Measurements from ENCODE around the gene CBX4. TPM values are rescaled to one million over a fixed set of nuclear protein-coding genes. Genes with fewer than 3 reads are reported as not detected.

The CBX4 gene
- total RNA-seq, 3 donors from 2014 or later: 11.5 to 20.6 (median 13.4) TPM

- H3K27ac ChIP-seq: no peak overlapping the region
- H3K4me3 ChIP-seq: no peak overlapping the region
- H3K36me3 ChIP-seq: no peaks in the 10 kb centered on the region
- no peaks in the 10 kb centered on the region for H3K9me3 ChIP-seq
- DNase-seq (ENCODE audit: low spot score in 2 of 2): no peak
- TF ChIP-seq POLR2AphosphoS5 (IDR thresholded peaks at IDR 0.05): no peak
- intact Hi-C loops (cut with DNase I; ENCODE audit: low total_unique reads): no loop called here
- peaks cover 28 to 41% of the 10 kb centered on the region in 2 donors for H3K4me1 ChIP-seq
- no peaks in the 10 kb centered on the region for H3K27me3 ChIP-seq
These were observed 5.3 kb downstream of the CBX4 start for GRCh38 chr17:79833744-79834564.

- no peak overlapping the region for H3K27ac ChIP-seq
- no peaks in the 10 kb centered on the region for H3K9me3 ChIP-seq
- no peak for TF ChIP-seq POLR2AphosphoS5 (IDR thresholded peaks at IDR 0.05)
- TF ChIP-seq POLR2A (IDR thresholded peaks at IDR 0.05): no peak
- TF ChIP-seq, protein P1, sequence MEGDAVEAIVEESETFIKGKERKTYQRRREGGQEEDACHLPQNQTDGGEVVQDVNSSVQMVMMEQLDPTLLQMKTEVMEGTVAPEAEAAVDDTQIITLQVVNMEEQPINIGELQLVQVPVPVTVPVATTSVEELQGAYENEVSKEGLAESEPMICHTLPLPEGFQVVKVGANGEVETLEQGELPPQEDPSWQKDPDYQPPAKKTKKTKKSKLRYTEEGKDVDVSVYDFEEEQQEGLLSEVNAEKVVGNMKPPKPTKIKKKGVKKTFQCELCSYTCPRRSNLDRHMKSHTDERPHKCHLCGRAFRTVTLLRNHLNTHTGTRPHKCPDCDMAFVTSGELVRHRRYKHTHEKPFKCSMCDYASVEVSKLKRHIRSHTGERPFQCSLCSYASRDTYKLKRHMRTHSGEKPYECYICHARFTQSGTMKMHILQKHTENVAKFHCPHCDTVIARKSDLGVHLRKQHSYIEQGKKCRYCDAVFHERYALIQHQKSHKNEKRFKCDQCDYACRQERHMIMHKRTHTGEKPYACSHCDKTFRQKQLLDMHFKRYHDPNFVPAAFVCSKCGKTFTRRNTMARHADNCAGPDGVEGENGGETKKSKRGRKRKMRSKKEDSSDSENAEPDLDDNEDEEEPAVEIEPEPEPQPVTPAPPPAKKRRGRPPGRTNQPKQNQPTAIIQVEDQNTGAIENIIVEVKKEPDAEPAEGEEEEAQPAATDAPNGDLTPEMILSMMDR (IDR thresholded peaks at IDR 0.05): no peak
- intact Hi-C loops (cut with DNase I; ENCODE audit: low total_unique reads): no loop called here
- H3K27me3 ChIP-seq: no peaks in the 10 kb centered on the region
- H3K4me1 ChIP-seq: peaks cover 26 to 40% of the 10 kb centered on the region in 2 donors
- no peaks in the 10 kb centered on the region for H3K36me3 ChIP-seq
- no peak for DNase-seq (ENCODE audit: low spot score in 2 of 2)
- peak overlapping the region in 1 of 3 donors; percentile 47 for H3K4me3 ChIP-seq
These were observed 6.2 kb downstream of the CBX4 start for GRCh38 chr17:79833110-79833450.

DNA sequence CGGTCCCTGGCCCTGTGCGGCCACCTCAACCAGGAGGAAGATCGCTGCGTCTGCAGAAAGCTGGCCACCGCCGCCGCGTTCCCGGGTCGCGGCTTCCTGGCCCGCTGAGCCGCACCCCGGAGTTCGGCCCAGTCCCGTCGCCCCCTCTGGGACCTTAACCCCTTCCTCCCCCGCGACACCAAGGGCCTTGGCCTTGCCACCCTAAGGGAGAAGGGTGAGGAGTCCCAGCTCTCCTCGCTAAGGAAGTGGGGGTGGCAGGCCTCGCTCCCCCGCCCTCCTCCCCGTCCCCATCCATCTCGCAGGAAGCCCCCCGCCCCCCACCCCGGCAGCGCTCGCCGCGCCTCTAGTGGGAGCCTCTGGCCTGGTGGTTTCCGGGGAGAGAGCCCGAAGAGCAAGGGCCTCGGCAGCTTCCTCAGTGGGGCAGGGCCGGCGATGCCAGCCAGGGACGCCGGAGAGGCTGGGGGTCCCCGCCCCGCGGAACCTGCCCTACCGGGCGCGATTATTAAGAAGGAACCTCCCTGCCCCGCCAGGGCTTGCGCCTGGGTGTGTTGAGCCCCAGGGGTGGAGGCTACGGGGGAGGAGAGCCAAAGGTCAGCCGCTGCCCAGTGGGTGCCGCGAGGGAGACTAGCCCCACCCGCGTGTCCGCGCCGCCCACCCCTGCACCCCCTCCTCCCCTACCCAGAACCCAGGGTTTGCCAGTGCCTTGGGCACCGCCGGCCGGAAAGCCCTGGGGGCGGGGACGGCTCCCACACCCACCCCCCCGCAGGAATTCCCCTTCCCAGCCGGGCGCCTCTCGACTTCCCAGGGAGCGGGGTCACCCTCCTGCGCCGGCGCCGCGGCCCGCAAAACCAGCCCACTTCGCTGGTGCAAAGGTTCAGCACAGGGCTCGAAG is 6.8 kb downstream of the CBX4 start:
- Histone ChIP-seq H3K4me3 (peak overlapping the region; percentile 22 to 47 (median 30)), H3K27me3 (no peaks in the 10 kb centered on the region), H3K9me3 (no peaks in the 10 kb centered on the region), H3K36me3 (no peaks in the 10 kb centered on the region), H3K4me1 (peaks cover 20 to 34% of the 10 kb centered on the region in 2 donors), H3K27ac (peak overlapping the region; percentile 60 to 78)
- intact Hi-C loops (cut with DNase I; ENCODE audit: low total_unique reads): no loop called here
- TF ChIP-seq POLR2A (IDR thresholded peaks at IDR 0.05) (no peak), POLR2AphosphoS5 (IDR thresholded peaks at IDR 0.05) (no peak)
- TF ChIP-seq, protein P1 (IDR thresholded peaks at IDR 0.05): no peak
- DNase-seq (ENCODE audit: low spot score in 2 of 2): no peak

GRCh38 chr17:79831265-79832217 is 7.7 kb downstream of the CBX4 start:
- Histone ChIP-seq H3K27me3 (no peaks in the 10 kb centered on the region), H3K9me3 (no peaks in the 10 kb centered on the region), H3K4me1 (peaks cover 16 to 25% of the 10 kb centered on the region in 2 donors), H3K4me3 (peak overlapping the region; percentile 22 to 47 (median 30)), H3K27ac (peak overlapping the region; percentile 60 to 78), H3K36me3 (no peaks in the 10 kb centered on the region)
- TF ChIP-seq POLR2A (IDR thresholded peaks at IDR 0.05): no peak
- TF ChIP-seq, protein P1 (IDR thresholded peaks at IDR 0.05): no peak
- TF ChIP-seq POLR2AphosphoS5 (IDR thresholded peaks at IDR 0.05): no peak
- intact Hi-C loops (cut with DNase I; ENCODE audit: low total_unique reads): no loop called here
- DNase-seq (ENCODE audit: low spot score in 2 of 2): peak in 1 of 2 donors; percentile 82

- no peak for DNase-seq (ENCODE audit: low spot score in 2 of 2)
- Histone ChIP-seq H3K4me3 (no peak overlapping the region), H3K36me3 (no peaks in the 10 kb centered on the region), H3K9me3 (no peaks in the 10 kb centered on the region), H3K4me1 (peaks cover 13 to 18% of the 10 kb centered on the region in 2 donors), H3K27me3 (no peaks in the 10 kb centered on the region), H3K27ac (peak overlapping the region; percentile 60 to 78)
- TF ChIP-seq POLR2AphosphoS5 (IDR thresholded peaks at IDR 0.05) (no peak), POLR2A (IDR thresholded peaks at IDR 0.05) (no peak)
- TF ChIP-seq, protein P1 (IDR thresholded peaks at IDR 0.05): no peak
- intact Hi-C loops (cut with DNase I; ENCODE audit: low total_unique reads): no loop called here
These were observed 8.4 kb downstream of the CBX4 start for GRCh38 chr17:79830763-79831264.
